Osteoblast (primary cell): ENCODE measurements around the gene ADM. TPM values are rescaled to one million over a fixed set of nuclear protein-coding genes. Genes with fewer than 3 reads are reported as not detected.
A peak's percentile ranks its signal among the peaks of the same experiment; 100 is the strongest.

Experiments used
- DNase-seq: peaks from one replicate; pipeline ENCODE4 v3.0.0; 2011; ENCODE audit warnings: low spot score, mixed read lengths; ENCODE audit not compliant: insufficient read length; ENCODE audit errors: missing footprints
- H2AFZ ChIP-seq: 2 replicates; pipeline ENCODE4 v1.6.0; 2011; ENCODE audit warnings: mild to moderate bottlenecking, low read length
- H3K27ac ChIP-seq: 2 replicates; pipeline ENCODE4 v1.5.1; 2011; ENCODE audit warnings: mild to moderate bottlenecking, low read depth, low read length, moderate library complexity
- H3K27me3 ChIP-seq: 2 replicates; pipeline ENCODE4 v1.6.0; 2012; ENCODE audit warnings: mild to moderate bottlenecking, control low read depth, inconsistent platforms, low read length, moderate library complexity; ENCODE audit not compliant: insufficient read depth
- H3K36me3 ChIP-seq: 2 replicates; pipeline ENCODE4 v1.5.1; 2011; ENCODE audit warnings: mild to moderate bottlenecking, low read length, control low read depth, moderate library complexity; ENCODE audit not compliant: insufficient read depth
- H3K4me1 ChIP-seq: 2 replicates; pipeline ENCODE4 v1.5.1; 2011; ENCODE audit warnings: mild to moderate bottlenecking, low read length, control low read depth, moderate library complexity; ENCODE audit not compliant: insufficient read depth
- H3K4me2 ChIP-seq: 2 replicates; pipeline ENCODE4 v1.6.0; 2011; ENCODE audit warnings: mild to moderate bottlenecking, low read length; ENCODE audit not compliant: insufficient read depth
- H3K4me3 ChIP-seq: fragments of 200-600 bp; sonication (generic); 3 replicates; pipeline ENCODE4 v1.5.1; 2012; ENCODE audit warnings: mild to moderate bottlenecking, low read length, inconsistent platforms; ENCODE audit not compliant: insufficient read depth
- H3K79me2 ChIP-seq: 2 replicates; pipeline ENCODE4 v1.6.0; 2012; ENCODE audit warnings: mild to moderate bottlenecking, low read length, control low read depth, inconsistent platforms; ENCODE audit not compliant: insufficient read depth
- H3K9me3 ChIP-seq: 2 replicates; pipeline ENCODE4 v1.5.1; 2011; ENCODE audit warnings: low read depth, low read length, control low read depth
- H4K20me1 ChIP-seq: 2 replicates; pipeline ENCODE4 v1.6.0; 2012; ENCODE audit warnings: mild to moderate bottlenecking, low read length, control low read depth; ENCODE audit not compliant: insufficient read depth
- CTCF ChIP-seq: IDR thresholded peaks from 2 replicates; pipeline ENCODE4 v1.5.1; 2011; ENCODE audit warnings: mild to moderate bottlenecking, low read depth, low read length, moderate library complexity; ENCODE audit errors: extremely low read depth
- total RNA-seq: library from RNA; depleted of rRNA; stranded (reverse); fragments of >200 nt; gene quantifications from 2 replicates; pipeline ENCODE4 v1.2.3, GENCODE V29; 2012

The ADM gene
- total RNA-seq, 1 donor = 250 TPM

GRCh38 chr11:10294290-10294953 lies 10.5 kb upstream of the ADM start:
- Histone ChIP-seq H3K4me2 (peak overlapping the region; percentile 99), H3K27me3 (no peaks in the 10 kb centered on the region), H3K4me3 (peak overlapping the region; percentile 91), H3K79me2 (peaks cover 45% of the 10 kb centered on the region), H4K20me1 (peaks cover 13% of the 10 kb centered on the region), H3K27ac (peak overlapping the region; percentile 93), H3K36me3 (peaks cover 3% of the 10 kb centered on the region), H3K4me1 (peaks cover 21% of the 10 kb centered on the region), H3K9me3 (no peaks in the 10 kb centered on the region), H2AFZ (peak overlapping the region; percentile 91)
- TF ChIP-seq CTCF = no peak
- DNase-seq = peak; percentile 82

- H3K27ac ChIP-seq = no peak overlapping the region
- H3K9me3 ChIP-seq = no peaks in the 10 kb centered on the region
- H3K27me3 ChIP-seq = no peaks in the 10 kb centered on the region
- H4K20me1 ChIP-seq = peaks cover 5% of the 10 kb centered on the region
- H3K4me2 ChIP-seq = peak overlapping the region; percentile 99
- H3K4me3 ChIP-seq = peak overlapping the region; percentile 91
- H3K4me1 ChIP-seq = peaks cover 21% of the 10 kb centered on the region
- no peak for DNase-seq
- H2AFZ ChIP-seq = no peak overlapping the region
- peaks cover 3% of the 10 kb centered on the region for H3K36me3 ChIP-seq
- peaks cover 36% of the 10 kb centered on the region for H3K79me2 ChIP-seq
- TF ChIP-seq CTCF = no peak
Observed at GRCh38 chr11:10295064-10295901, 9.6 kb upstream of the ADM start.

- Histone ChIP-seq H4K20me1 (no peaks in the 10 kb centered on the region), H3K4me1 (peaks cover 34% of the 10 kb centered on the region), H3K36me3 (no peaks in the 10 kb centered on the region), H3K79me2 (peaks cover 14% of the 10 kb centered on the region), H3K4me2 (peak overlapping the region; percentile 29), H3K27ac (no peak overlapping the region), H2AFZ (no peak overlapping the region), H3K27me3 (no peaks in the 10 kb centered on the region), H3K4me3 (no peak overlapping the region), H3K9me3 (no peaks in the 10 kb centered on the region)
- peak; percentile 47 for TF ChIP-seq CTCF
- peak; percentile 94 for DNase-seq
Observed at GRCh38 chr11:10298342-10298741, 6.5 kb upstream of the ADM start.
